ENCODE measurements around the gene TSPAN7. TPM values are rescaled to one million over a fixed set of nuclear protein-coding genes. Genes with fewer than 3 reads are reported as not detected.

TSPAN7 gene
- total RNA-seq, 1 donor from 2014 or later: 2.0 TPM

- Histone ChIP-seq H3K4me3 (ENCODE audit: low read depth, low read length) (no peak overlapping the region), H3K36me3 (ENCODE audit: control insufficient read depth, insufficient read depth, low read length) (no peaks in the 10 kb centered on the region), H3K27me3 (ENCODE audit: control insufficient read depth, insufficient read depth, low read length) (no peaks in the 10 kb centered on the region)
- no peak for TF ChIP-seq CTCF (IDR thresholded peaks at IDR 0.05; ENCODE audit: insufficient read depth, low read length, poor library complexity, severe bottlenecking)
- DNase-seq (ENCODE audit: low read depth): no peak
These were observed 114.5 kb downstream of the TSPAN7 start for GRCh38 chrX:38675856-38676255.

GRCh38 chrX:38678183-38678582 lies 116.8 kb downstream of the TSPAN7 start:
- no peaks in the 10 kb centered on the region for H3K36me3 ChIP-seq (ENCODE audit: control insufficient read depth, insufficient read depth, low read length)
- no peak for DNase-seq (ENCODE audit: low read depth)
- TF ChIP-seq CTCF (IDR thresholded peaks at IDR 0.05; ENCODE audit: insufficient read depth, low read length, poor library complexity, severe bottlenecking): no peak
- no peak overlapping the region for H3K4me3 ChIP-seq (ENCODE audit: low read depth, low read length)
- H3K27me3 ChIP-seq (ENCODE audit: control insufficient read depth, insufficient read depth, low read length): no peaks in the 10 kb centered on the region

GRCh38 chrX:38678821-38679220 lies 117.5 kb downstream of the TSPAN7 start:
- no peak for DNase-seq (ENCODE audit: low read depth)
- Histone ChIP-seq H3K4me3 (ENCODE audit: low read depth, low read length) (no peak overlapping the region), H3K36me3 (ENCODE audit: control insufficient read depth, insufficient read depth, low read length) (no peaks in the 10 kb centered on the region), H3K27me3 (ENCODE audit: control insufficient read depth, insufficient read depth, low read length) (no peaks in the 10 kb centered on the region)
- no peak for TF ChIP-seq CTCF (IDR thresholded peaks at IDR 0.05; ENCODE audit: insufficient read depth, low read length, poor library complexity, severe bottlenecking)

GRCh38 chrX:38679695-38680094 lies 118.4 kb downstream of the TSPAN7 start:
- TF ChIP-seq CTCF (IDR thresholded peaks at IDR 0.05; ENCODE audit: insufficient read depth, low read length, poor library complexity, severe bottlenecking): no peak
- Histone ChIP-seq H3K27me3 (ENCODE audit: control insufficient read depth, insufficient read depth, low read length) (no peaks in the 10 kb centered on the region), H3K4me3 (ENCODE audit: low read depth, low read length) (no peak overlapping the region), H3K36me3 (ENCODE audit: control insufficient read depth, insufficient read depth, low read length) (no peaks in the 10 kb centered on the region)
- no peak for DNase-seq (ENCODE audit: low read depth)

GRCh38 chrX:38682095-38682494 lies 120.8 kb downstream of the TSPAN7 start:
- no peak for TF ChIP-seq CTCF (IDR thresholded peaks at IDR 0.05; ENCODE audit: insufficient read depth, low read length, poor library complexity, severe bottlenecking)
- Histone ChIP-seq H3K4me3 (ENCODE audit: low read depth, low read length) (no peak overlapping the region), H3K36me3 (ENCODE audit: control insufficient read depth, insufficient read depth, low read length) (no peaks in the 10 kb centered on the region), H3K27me3 (ENCODE audit: control insufficient read depth, insufficient read depth, low read length) (no peaks in the 10 kb centered on the region)
- DNase-seq (ENCODE audit: low read depth): no peak

- no peak for TF ChIP-seq CTCF (IDR thresholded peaks at IDR 0.05; ENCODE audit: insufficient read depth, low read length, poor library complexity, severe bottlenecking)
- Histone ChIP-seq H3K27me3 (ENCODE audit: control insufficient read depth, insufficient read depth, low read length) (no peaks in the 10 kb centered on the region), H3K36me3 (ENCODE audit: control insufficient read depth, insufficient read depth, low read length) (no peaks in the 10 kb centered on the region), H3K4me3 (ENCODE audit: low read depth, low read length) (no peak overlapping the region)
- DNase-seq (ENCODE audit: low read depth): no peak
These were observed 131.6 kb downstream of the TSPAN7 start for GRCh38 chrX:38692961-38693360.

All from kidney epithelial cell (primary cell).